Lower leg skin (tissue), 4 donors: ENCODE measurements around the gene TMEM132D. TPM values are rescaled to one million over a fixed set of nuclear protein-coding genes. Genes with fewer than 3 reads are reported as not detected.

Experiments
- DNase-seq, 2 donors: peaks; one replicate each; pipeline ENCODE4 v3.0.0-alpha.2; 2019; ENCODE audit warnings: low spot score in 2 of 2
- H3K4me3 ChIP-seq: fragments of 200-600 bp; sonication (generic); 2 replicates; pipeline ENCODE4 v1.5.1; 2017; ENCODE audit warnings: mild to moderate bottlenecking, low read depth; ENCODE audit not compliant: poor library complexity, severe bottlenecking
- CTCF ChIP-seq, 3 donors: fragments of 450-650 bp; IDR thresholded peaks; one replicate each; pipeline ENCODE4 v1.5.1; 2016; ENCODE audit warnings: antibody characterized with exemption in 3 of 3, mild to moderate bottlenecking in 3 of 3, moderate library complexity in 2 of 3
- POLR2A ChIP-seq, 2 donors: fragments of 450-650 bp; IDR thresholded peaks; one replicate each; pipeline ENCODE4 v1.6.1; 2016 to 2017; ENCODE audit warnings: antibody characterized with exemption in 2 of 2, mild to moderate bottlenecking in 1 of 2, moderate library complexity in 1 of 2
- WGBS, 2 donors: methylation state at CpG; one replicate each; pipeline ENCODE4 v1.1.5; 2018; 5-methylcytosine and 5-hydroxymethylcytosine counted together
- intact Hi-C: fragments of 100-400 bp; cut with DNase I; formaldehyde crosslinking; loops from one replicate; pipeline ENCODE4 v1.15.0; 2023; ENCODE audit warnings: low total_unique reads
- total RNA-seq, 4 donors: library from RNA; depleted of rRNA; stranded (reverse); fragments of >200 nt; gene quantifications; one replicate each; pipeline ENCODE4 v1.1.0, GENCODE V29; 2016

The TMEM132D gene
- total RNA-seq, 4 donors from 2014 or later = not detected

- intact Hi-C loops = no loop called here
- H3K4me3 ChIP-seq = no peak overlapping the region
- 60 to 65% methylated on average over 5 of the region's 5 CpGs for WGBS, 2 donors
- TF ChIP-seq CTCF (IDR thresholded peaks at IDR 0.05) (no peak), POLR2A (IDR thresholded peaks at IDR 0.05) (no peak)
- DNase-seq = no peak
Observed at GRCh38 chr12:129821964-129822363, 81.9 kb downstream of the TMEM132D start.

DNA sequence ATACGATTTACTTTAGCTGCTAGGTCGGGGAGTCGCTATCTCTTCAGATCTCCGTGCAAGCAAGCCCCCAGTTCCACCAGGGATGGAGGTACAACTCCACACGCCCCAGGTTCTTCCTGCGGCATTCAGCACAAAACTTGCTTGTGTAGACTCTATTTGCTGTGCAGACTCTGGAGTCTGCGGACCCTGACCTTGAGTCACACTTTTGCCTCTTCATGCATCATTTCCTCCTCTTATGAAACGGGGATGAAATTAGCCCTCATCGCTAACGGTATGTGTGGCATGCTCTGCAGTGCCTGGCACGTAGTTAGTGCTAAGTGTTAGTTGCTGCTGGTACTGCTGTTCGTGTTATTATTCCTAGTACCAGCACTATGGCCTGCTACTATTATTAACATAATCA lies 84.4 kb downstream of the TMEM132D start:
- WGBS, 2 donors = 77 to 85% methylated on average over 12 of the region's 12 CpGs
- intact Hi-C loops = no loop called here
- no peak overlapping the region for H3K4me3 ChIP-seq
- DNase-seq = no peak
- TF ChIP-seq POLR2A (IDR thresholded peaks at IDR 0.05) (no peak), CTCF (IDR thresholded peaks at IDR 0.05) (no peak)

- no peak for DNase-seq
- intact Hi-C loops = no loop called here
- no peak overlapping the region for H3K4me3 ChIP-seq
- TF ChIP-seq CTCF (IDR thresholded peaks at IDR 0.05) = no peak
- TF ChIP-seq POLR2A (IDR thresholded peaks at IDR 0.05) = no peak
- WGBS, 2 donors = 49 to 61% methylated on average over 8 of the region's 8 CpGs
Observed at GRCh38 chr12:129815846-129816245, 88.0 kb downstream of the TMEM132D start.

GRCh38 chr12:129811963-129812362 lies 91.9 kb downstream of the TMEM132D start:
- no peak overlapping the region for H3K4me3 ChIP-seq
- intact Hi-C loops = no loop called here
- whole genome bisulfite sequencing, 2 donors = 75 to 87% methylated on average over 5 to 7 of the region's 7 CpGs
- TF ChIP-seq CTCF (IDR thresholded peaks at IDR 0.05) (no peak), POLR2A (IDR thresholded peaks at IDR 0.05) (no peak)
- no peak for DNase-seq

DNA sequence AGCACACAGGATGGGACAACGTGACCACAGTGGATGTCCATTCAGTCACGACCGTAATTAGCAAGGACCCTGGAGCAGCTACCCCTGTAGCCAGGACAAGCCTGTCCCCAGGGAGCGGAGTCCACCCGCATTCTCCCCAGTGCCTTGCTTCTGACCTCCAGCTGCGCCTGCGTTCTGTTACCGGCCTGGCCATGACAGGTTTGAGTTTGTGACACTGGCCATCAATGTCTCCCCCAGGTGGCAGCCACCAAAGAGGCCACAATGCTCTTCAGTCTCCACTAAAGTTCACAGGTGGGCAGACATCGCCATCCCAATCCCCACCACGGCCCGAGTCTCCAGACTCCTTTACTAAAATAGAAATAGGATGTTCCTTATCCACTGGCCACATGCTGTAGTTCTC lies 96.7 kb downstream of the TMEM132D start:
- WGBS, 2 donors = 82 to 85% methylated on average over 11 of the region's 11 CpGs
- no peak for TF ChIP-seq POLR2A (IDR thresholded peaks at IDR 0.05)
- no peak for TF ChIP-seq CTCF (IDR thresholded peaks at IDR 0.05)
- intact Hi-C loops = no loop called here
- no peak for DNase-seq
- H3K4me3 ChIP-seq = no peak overlapping the region

- H3K4me3 ChIP-seq = no peak overlapping the region
- 86 to 89% methylated on average over 5 of the region's 5 CpGs for WGBS, 2 donors
- intact Hi-C loops = no loop called here
- no peak for DNase-seq
- TF ChIP-seq POLR2A (IDR thresholded peaks at IDR 0.05) = no peak
- TF ChIP-seq CTCF (IDR thresholded peaks at IDR 0.05) = no peak
Observed at GRCh38 chr12:129791396-129791795, 112.4 kb downstream of the TMEM132D start.
